ENCODE measurements around the gene UBE4A.

The UBE4A gene

DNA sequence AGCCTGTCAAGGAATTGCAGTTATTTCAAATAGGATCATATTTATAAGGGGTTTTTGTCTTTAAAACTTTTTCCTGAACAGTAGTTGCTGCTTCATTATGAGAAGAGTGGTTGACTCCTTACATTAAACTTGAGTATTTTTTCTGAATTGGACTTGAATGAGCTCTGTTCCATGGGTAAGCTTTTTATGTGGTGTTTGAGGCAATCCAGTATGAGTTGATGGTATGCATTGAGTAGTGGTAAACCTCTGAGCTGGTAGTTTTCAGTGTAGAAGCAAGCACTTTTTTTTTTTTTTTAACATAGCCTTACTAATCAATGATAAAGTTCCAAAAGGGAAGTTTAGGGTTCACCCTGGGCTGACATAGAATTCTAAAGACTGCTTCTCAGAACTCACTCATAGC, 80.2 kb downstream of the UBE4A start:
- peak; percentile 54 for DNase-seq

- DNase-seq, result no peak
Observed at GRCh38 chr11:118441770-118442275, 82.4 kb downstream of the UBE4A start.

DNA sequence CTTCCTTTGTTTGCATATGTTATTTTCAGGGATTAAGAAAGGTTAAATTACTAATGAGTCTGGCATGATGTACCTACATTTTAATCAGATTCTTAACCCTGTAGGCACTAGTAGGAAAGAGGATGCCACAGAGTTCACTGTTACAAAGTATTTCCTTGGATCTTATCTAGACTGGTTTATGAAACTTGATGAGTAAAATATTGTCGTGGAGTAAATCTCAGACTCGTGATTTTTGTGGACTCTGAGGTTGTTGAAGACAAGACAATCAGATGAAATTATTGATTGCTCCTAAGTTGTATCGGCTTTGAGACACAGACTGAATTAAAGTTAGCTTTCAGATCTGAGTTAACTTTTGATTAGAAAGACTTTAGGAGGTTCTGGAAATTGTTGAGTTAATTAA, 82.9 kb downstream of the UBE4A start:
- DNase-seq, result peak; percentile 57

DNA sequence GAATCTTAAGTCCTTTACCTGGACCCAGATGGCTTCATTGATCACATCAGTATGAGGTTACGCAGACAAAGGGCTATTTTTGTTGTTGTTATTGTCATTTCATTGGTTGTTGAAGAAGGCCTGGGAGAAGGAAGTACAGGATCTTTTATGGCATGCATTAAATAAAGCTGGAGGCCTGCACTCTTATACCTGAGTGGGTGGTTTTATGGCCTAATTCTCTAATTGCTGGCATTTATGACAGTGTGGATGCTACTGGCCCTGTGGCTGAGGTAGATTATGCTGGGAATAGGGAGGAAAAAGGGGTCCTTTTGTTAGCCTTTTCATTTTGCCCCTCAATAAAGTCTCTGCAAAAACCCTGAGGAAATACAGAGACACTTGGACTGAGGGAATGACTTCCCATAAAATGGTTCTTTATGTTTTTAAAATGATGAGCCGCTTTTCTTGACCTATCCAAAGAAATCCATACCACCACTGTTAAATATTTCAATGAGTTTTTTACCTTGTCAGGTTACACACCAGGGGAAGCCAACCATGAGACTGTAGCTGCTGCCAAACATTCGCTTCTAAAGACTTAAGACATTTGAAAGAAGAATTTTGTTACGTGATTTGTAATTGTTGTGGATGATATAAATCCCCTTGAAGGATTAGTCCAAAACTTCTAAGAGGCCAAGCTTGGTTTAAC, 83.6 kb downstream of the UBE4A start:
- DNase-seq, result no peak

GRCh38 chr11:118443590-118444218, 84.3 kb downstream of the UBE4A start:
- peak; percentile 76 for DNase-seq

GRCh38 chr11:118447423-118447822, 88.0 kb downstream of the UBE4A start:
- DNase-seq, result no peak

DNA sequence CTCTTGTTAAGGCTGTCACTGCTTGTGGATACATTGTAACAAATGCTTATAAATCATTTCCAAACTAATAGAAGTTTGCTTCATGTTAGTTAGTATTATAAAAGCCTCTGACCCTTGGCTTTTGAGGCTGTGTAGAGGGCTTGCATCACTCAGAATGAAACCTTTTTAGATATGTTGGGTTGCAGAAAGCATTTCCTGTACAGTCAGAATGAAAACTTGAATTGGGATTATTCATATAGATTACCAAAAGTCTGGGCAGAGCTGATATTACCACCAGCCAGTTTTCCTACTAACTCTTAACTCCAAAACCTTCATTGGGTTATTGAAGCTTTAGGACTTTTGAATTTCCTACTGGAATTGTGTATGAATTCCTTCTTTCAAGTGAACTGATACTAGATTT, 88.9 kb downstream of the UBE4A start:
- peak; percentile 89 for DNase-seq
